Subcutaneous abdominal adipose tissue (tissue), 5 donors: ENCODE data around the gene BCKDHB.
"Not testable (repeated sequence)": the region's sequence is repeated elsewhere in the genome, so short reads cannot be mapped to it uniquely, and the experiment has no call there.

Source experiments
- H3K27ac ChIP-seq: one replicate; pipeline ENCODE4 v1.7.0; 2013; ENCODE audit warnings: low read depth, mild to moderate bottlenecking, inconsistent platforms, low read length, moderate library complexity
- H3K27me3 ChIP-seq, 5 donors: one replicate each; pipeline ENCODE4 v1.7.0; 2013; ENCODE audit warnings: low read length in 5 of 5, inconsistent platforms in 1 of 5; ENCODE audit not compliant: control insufficient read depth in 5 of 5, insufficient read depth in 4 of 5
- H3K36me3 ChIP-seq, 5 donors: one replicate each; pipeline ENCODE4 v1.7.0; 2013; ENCODE audit warnings: low read length in 5 of 5; ENCODE audit not compliant: control insufficient read depth in 5 of 5, insufficient read depth in 5 of 5
- H3K4me1 ChIP-seq, 5 donors: one replicate each; pipeline ENCODE4 v1.7.0; 2013; ENCODE audit warnings: low read length in 5 of 5, mild to moderate bottlenecking in 3 of 5, moderate library complexity in 1 of 5; ENCODE audit not compliant: control insufficient read depth in 5 of 5, insufficient read depth in 5 of 5
- H3K4me3 ChIP-seq, 5 donors: one replicate each; pipeline ENCODE4 v1.7.0; 2013; ENCODE audit warnings: low read length in 5 of 5, low read depth in 1 of 5
- H3K9ac ChIP-seq, 5 donors: one replicate each; pipeline ENCODE4 v1.7.0; 2013; ENCODE audit warnings: low read length in 5 of 5, mild to moderate bottlenecking in 4 of 5, moderate library complexity in 3 of 5
- H3K9me3 ChIP-seq, 5 donors: one replicate each; pipeline ENCODE4 v1.7.0; 2013; ENCODE audit warnings: low read length in 5 of 5; ENCODE audit not compliant: control insufficient read depth in 5 of 5
- donor health status: healthy.
- donor health status: healthy.
- donor health status: healthy.
- donor health status: healthy.
- donor health status: healthy.

The BCKDHB gene

DNA sequence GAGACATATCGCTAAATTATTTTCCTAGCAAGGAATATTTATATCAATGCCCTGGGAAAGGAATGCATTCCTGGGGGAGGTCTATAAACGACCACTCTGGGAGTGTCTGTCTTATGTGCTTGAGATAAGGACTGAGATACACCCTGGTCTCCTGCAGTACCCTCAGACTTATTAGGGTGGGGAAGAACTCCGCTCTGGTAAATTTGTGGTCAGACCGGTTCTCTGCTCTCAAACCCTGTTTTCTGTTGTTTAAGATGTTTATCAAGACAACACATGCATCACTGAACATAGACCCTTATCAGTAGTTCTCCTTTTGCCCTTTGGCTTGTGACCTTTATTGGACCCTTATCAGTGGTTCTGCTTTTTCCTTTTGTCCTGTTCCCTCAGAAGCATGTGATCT lies 188.1 kb downstream of the BCKDHB start:
- H3K27ac ChIP-seq, H3K9ac ChIP-seq, H3K27me3 ChIP-seq, H3K4me1 ChIP-seq, H3K36me3 ChIP-seq: not testable (repeated sequence)
- Histone ChIP-seq H3K9me3 (peaks cover 0 to 17% (median 11%) of the 10 kb centered on the region in 5 donors), H3K4me3 (peak overlapping the region in 1 of 5 donors; percentile 17)

DNA sequence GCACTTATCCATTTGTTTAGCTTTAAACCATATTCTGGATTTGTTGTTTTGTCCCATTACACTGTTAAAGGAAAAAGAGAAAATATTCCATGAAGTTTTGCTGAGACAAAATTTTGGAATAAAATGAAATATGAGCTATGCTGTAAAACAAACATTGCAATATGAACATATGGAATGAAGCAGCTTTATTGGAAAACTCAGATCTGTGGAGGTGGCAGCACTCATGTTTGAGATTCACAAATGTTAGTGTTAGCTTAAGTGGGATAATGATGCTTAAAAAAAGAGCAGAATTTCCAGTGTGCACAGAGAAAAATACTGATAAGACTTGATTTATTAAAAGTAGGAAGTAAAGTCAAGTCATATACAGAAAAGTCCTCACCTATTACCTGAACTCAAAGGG lies 196.2 kb downstream of the BCKDHB start:
- Histone ChIP-seq H3K36me3 (no peaks in the 10 kb centered on the region), H3K9ac (no peak overlapping the region), H3K27me3 (no peaks in the 10 kb centered on the region), H3K9me3 (peaks cover 0 to 8% (median 0%) of the 10 kb centered on the region in 5 donors), H3K4me3 (no peak overlapping the region), H3K4me1 (peaks cover 0 to 3% (median 0%) of the 10 kb centered on the region in 5 donors), H3K27ac (no peak overlapping the region)

GRCh38 chr6:80304014-80304413 lies 197.5 kb downstream of the BCKDHB start:
- H3K27ac ChIP-seq: no peak overlapping the region
- no peak overlapping the region for H3K4me3 ChIP-seq
- H3K27me3 ChIP-seq: no peaks in the 10 kb centered on the region
- H3K36me3 ChIP-seq: no peaks in the 10 kb centered on the region
- peaks cover 0 to 3% (median 0%) of the 10 kb centered on the region in 5 donors for H3K4me1 ChIP-seq
- H3K9me3 ChIP-seq: peaks cover 0 to 4% (median 0%) of the 10 kb centered on the region in 5 donors
- no peak overlapping the region for H3K9ac ChIP-seq

GRCh38 chr6:80314531-80314930 lies 208.1 kb downstream of the BCKDHB start:
- Histone ChIP-seq H3K36me3 (no peaks in the 10 kb centered on the region), H3K4me3 (no peak overlapping the region), H3K27me3 (no peaks in the 10 kb centered on the region), H3K27ac (no peak overlapping the region), H3K9ac (no peak overlapping the region), H3K9me3 (peaks cover 0 to 3% (median 0%) of the 10 kb centered on the region in 5 donors), H3K4me1 (no peaks in the 10 kb centered on the region)

- no peaks in the 10 kb centered on the region for H3K4me1 ChIP-seq
- no peak overlapping the region for H3K4me3 ChIP-seq
- no peak overlapping the region for H3K9ac ChIP-seq
- H3K27ac ChIP-seq: no peak overlapping the region
- no peaks in the 10 kb centered on the region for H3K36me3 ChIP-seq
- H3K27me3 ChIP-seq: no peaks in the 10 kb centered on the region
- H3K9me3 ChIP-seq: peaks cover 0 to 3% (median 0%) of the 10 kb centered on the region in 5 donors
Measured at GRCh38 chr6:80316686-80317231, 210.3 kb downstream of the BCKDHB start.

GRCh38 chr6:80319196-80319595 lies 212.7 kb downstream of the BCKDHB start:
- Histone ChIP-seq H3K9me3 (no peaks in the 10 kb centered on the region), H3K27ac (no peak overlapping the region), H3K4me1 (no peaks in the 10 kb centered on the region), H3K4me3 (no peak overlapping the region), H3K27me3 (no peaks in the 10 kb centered on the region), H3K36me3 (no peaks in the 10 kb centered on the region), H3K9ac (no peak overlapping the region)

GRCh38 chr6:80321011-80321410 lies 214.5 kb downstream of the BCKDHB start:
- H3K4me3 ChIP-seq: no peak overlapping the region
- H3K9ac ChIP-seq: no peak overlapping the region
- H3K27me3 ChIP-seq: no peaks in the 10 kb centered on the region
- H3K9me3 ChIP-seq: no peaks in the 10 kb centered on the region
- H3K36me3 ChIP-seq: no peaks in the 10 kb centered on the region
- no peak overlapping the region for H3K27ac ChIP-seq
- no peaks in the 10 kb centered on the region for H3K4me1 ChIP-seq

DNA sequence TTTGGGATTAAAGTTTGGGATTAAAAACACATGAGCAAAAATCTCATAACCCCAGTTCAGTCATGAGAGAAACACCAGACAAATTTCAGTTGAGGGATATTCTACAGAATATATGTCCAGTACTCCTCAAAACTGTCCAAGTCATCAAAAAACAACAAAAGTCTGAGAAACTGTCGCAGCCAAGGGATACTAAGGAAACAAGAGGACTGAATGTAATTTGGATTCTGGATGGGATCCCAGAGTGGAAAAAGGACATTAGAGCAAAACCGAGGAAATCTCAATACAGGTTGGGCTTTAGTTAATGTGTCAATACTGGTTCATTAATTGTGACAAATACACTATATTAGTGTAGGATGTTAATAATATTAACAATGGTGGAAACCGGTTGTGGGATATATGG lies 219.3 kb downstream of the BCKDHB start:
- Histone ChIP-seq H3K9me3 (no peaks in the 10 kb centered on the region), H3K4me1 (no peaks in the 10 kb centered on the region), H3K27me3 (no peaks in the 10 kb centered on the region), H3K36me3 (no peaks in the 10 kb centered on the region), H3K4me3 (no peak overlapping the region), H3K27ac (no peak overlapping the region), H3K9ac (no peak overlapping the region)

- Histone ChIP-seq H3K36me3 (no peaks in the 10 kb centered on the region), H3K9ac (no peak overlapping the region), H3K27me3 (no peaks in the 10 kb centered on the region), H3K9me3 (no peaks in the 10 kb centered on the region), H3K27ac (no peak overlapping the region), H3K4me3 (no peak overlapping the region), H3K4me1 (no peaks in the 10 kb centered on the region)
Measured at GRCh38 chr6:80328652-80329051, 222.2 kb downstream of the BCKDHB start.

DNA sequence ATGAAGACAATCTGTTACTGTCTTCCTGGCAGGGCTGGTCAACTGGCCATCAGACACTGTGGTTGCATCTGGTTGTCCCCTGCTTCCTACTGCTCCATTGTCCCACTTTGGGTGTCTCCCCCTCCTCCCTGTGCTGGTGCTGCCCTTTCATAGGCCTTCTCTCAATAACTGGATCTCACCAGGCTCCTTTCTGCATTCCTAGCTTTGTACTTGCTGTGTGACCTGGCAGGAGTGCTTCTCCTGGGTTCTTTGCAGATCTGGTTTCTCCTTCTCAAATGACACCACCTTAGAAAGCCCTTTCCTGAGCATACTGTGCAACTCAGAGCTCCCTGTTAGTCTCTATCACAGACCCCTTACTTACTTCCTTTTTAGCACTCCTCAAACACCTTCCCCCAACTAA lies 223.0 kb downstream of the BCKDHB start:
- no peak overlapping the region for H3K4me3 ChIP-seq
- no peak overlapping the region for H3K9ac ChIP-seq
- H3K27ac ChIP-seq: no peak overlapping the region
- H3K4me1 ChIP-seq: peaks cover 0 to 2% (median 0%) of the 10 kb centered on the region in 5 donors
- H3K27me3 ChIP-seq: no peaks in the 10 kb centered on the region
- H3K36me3 ChIP-seq: no peaks in the 10 kb centered on the region
- no peaks in the 10 kb centered on the region for H3K9me3 ChIP-seq

DNA sequence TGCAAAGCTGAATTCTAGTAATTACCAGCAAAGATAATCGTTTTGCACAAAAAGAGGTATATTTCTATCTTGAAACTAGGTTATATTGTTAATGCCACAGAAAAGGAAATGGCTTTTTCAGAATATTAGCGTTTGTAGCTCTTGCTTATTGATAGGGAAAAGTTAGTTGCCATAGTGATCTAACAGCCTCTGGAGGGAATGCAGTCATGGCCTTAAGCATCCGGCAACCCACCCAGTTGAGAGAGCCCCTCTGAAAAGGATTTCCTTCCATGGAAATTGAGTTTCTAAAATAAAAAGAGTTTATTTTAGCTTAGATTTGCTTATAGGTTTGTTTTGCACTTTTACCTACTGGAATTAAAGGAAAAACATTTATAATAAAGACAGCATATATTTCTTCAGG lies 224.5 kb downstream of the BCKDHB start:
- Histone ChIP-seq H3K4me3 (no peak overlapping the region), H3K27me3 (no peaks in the 10 kb centered on the region), H3K4me1 (peaks cover 0 to 4% (median 0%) of the 10 kb centered on the region in 5 donors), H3K36me3 (no peaks in the 10 kb centered on the region), H3K9ac (no peak overlapping the region), H3K9me3 (no peaks in the 10 kb centered on the region), H3K27ac (no peak overlapping the region)
